GM12878 (cell line): ENCODE measurements around the gene ARMC9. TPM values are rescaled to one million over a fixed set of nuclear protein-coding genes. Genes with fewer than 3 reads are reported as not detected.

Source experiments
- CHD1 ChIP-seq: IDR thresholded peaks from 2 replicates; pipeline ENCODE4 v1.6.1; 2012; ENCODE audit warnings: low read depth, low read length, improper control_type of control experiment
- EGR1 ChIP-seq, 2 experiments: IDR thresholded peaks; 1 replicate in 1 of 2; 2 replicates in 1 of 2; pipeline ENCODE4 v1.6.1; 2011 to 2012; ENCODE audit warnings: low read depth in 2 of 2, low read length in 2 of 2, borderline replicate concordance in 1 of 2, mild to moderate bottlenecking in 1 of 2, moderate library complexity in 1 of 2
- GABPA ChIP-seq: IDR thresholded peaks from 2 replicates; pipeline ENCODE4 v1.6.1; 2014; ENCODE audit warnings: antibody characterized with exemption, low read depth, mild to moderate bottlenecking, inconsistent platforms
- NR2C1 ChIP-seq: fragments of 450-650 bp; IDR thresholded peaks from 2 replicates; pipeline ENCODE4 v1.6.1; 2017; ENCODE audit warnings: antibody characterized with exemption, mild to moderate bottlenecking, moderate library complexity
- polyA plus RNA-seq, 11 experiments: library from polyadenylated mRNA; depleted of rRNA in 4 of 11; unstranded in 6 of 11; stranded (reverse) in 5 of 11; fragments of >200 nt; fragmentation: Nextera tagmentation in 4 of 11; fragmentation: Illumina TruSeq in 1 of 11; extraction: Ambion mirVana in 4 of 11; extraction: Trizol in 1 of 11; gene quantifications; 1 replicate in 1 of 11; 2 replicates in 10 of 11; pipeline versions ENCODE4 v1.2.1 to v1.2.3, GENCODE V29; 2011 to 2016; ENCODE audit warnings: inconsistent platforms in 2 of 11, missing spikeins in 2 of 11, low read depth in 1 of 11
- total RNA-seq, 4 experiments: library from RNA; depleted of rRNA in 3 of 4; stranded (reverse); fragments of >200 nt in 3 of 4; fragmentation: Illumina TruSeq in 1 of 4; extraction: Trizol in 1 of 4; gene quantifications; 2 replicates each; pipeline versions ENCODE4 v1.2.1 to v1.2.3, GENCODE V29; 2013 to 2021
- TF ChIP-seq, protein P1 (sequence below): IDR thresholded peaks from 2 replicates; pipeline ENCODE4 v1.6.1; 2012; ENCODE audit warnings: mild to moderate bottlenecking, low read depth, low read length
- TF ChIP-seq, protein P2 (sequence below): fragments of 450-650 bp; IDR thresholded peaks from 2 replicates; pipeline ENCODE4 v1.6.1; 2014; ENCODE audit warnings: mild to moderate bottlenecking
- TF ChIP-seq, protein P3 (sequence below): fragments of 450-650 bp; IDR thresholded peaks from 2 replicates; pipeline ENCODE4 v1.6.1; 2016; ENCODE audit warnings: mild to moderate bottlenecking

ARMC9 gene
- total and polyA plus RNA-seq, 10 of the 15 experiments (the other 5 are each of a cell fraction or from before 2014, with no cell fraction given) = 3.8 to 21.8 (median 10.4) TPM

GRCh38 chr2:231351648-231352047 is 153.2 kb downstream of the ARMC9 start (continued):
- no peak for TF ChIP-seq NR2C1
- TF ChIP-seq, protein P1, sequence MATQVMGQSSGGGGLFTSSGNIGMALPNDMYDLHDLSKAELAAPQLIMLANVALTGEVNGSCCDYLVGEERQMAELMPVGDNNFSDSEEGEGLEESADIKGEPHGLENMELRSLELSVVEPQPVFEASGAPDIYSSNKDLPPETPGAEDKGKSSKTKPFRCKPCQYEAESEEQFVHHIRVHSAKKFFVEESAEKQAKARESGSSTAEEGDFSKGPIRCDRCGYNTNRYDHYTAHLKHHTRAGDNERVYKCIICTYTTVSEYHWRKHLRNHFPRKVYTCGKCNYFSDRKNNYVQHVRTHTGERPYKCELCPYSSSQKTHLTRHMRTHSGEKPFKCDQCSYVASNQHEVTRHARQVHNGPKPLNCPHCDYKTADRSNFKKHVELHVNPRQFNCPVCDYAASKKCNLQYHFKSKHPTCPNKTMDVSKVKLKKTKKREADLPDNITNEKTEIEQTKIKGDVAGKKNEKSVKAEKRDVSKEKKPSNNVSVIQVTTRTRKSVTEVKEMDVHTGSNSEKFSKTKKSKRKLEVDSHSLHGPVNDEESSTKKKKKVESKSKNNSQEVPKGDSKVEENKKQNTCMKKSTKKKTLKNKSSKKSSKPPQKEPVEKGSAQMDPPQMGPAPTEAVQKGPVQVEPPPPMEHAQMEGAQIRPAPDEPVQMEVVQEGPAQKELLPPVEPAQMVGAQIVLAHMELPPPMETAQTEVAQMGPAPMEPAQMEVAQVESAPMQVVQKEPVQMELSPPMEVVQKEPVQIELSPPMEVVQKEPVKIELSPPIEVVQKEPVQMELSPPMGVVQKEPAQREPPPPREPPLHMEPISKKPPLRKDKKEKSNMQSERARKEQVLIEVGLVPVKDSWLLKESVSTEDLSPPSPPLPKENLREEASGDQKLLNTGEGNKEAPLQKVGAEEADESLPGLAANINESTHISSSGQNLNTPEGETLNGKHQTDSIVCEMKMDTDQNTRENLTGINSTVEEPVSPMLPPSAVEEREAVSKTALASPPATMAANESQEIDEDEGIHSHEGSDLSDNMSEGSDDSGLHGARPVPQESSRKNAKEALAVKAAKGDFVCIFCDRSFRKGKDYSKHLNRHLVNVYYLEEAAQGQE = no peak
- TF ChIP-seq, protein P2, sequence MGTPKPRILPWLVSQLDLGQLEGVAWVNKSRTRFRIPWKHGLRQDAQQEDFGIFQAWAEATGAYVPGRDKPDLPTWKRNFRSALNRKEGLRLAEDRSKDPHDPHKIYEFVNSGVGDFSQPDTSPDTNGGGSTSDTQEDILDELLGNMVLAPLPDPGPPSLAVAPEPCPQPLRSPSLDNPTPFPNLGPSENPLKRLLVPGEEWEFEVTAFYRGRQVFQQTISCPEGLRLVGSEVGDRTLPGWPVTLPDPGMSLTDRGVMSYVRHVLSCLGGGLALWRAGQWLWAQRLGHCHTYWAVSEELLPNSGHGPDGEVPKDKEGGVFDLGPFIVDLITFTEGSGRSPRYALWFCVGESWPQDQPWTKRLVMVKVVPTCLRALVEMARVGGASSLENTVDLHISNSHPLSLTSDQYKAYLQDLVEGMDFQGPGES = no peak
- TF ChIP-seq EGR1 (IDR thresholded peaks at IDR 0.05; ENCODE audit: borderline replicate concordance in 1 of 2, low read depth in 2 of 2, low read length in 2 of 2) = no peak
- TF ChIP-seq GABPA = no peak
- no peak for TF ChIP-seq CHD1
- TF ChIP-seq, protein P3, sequence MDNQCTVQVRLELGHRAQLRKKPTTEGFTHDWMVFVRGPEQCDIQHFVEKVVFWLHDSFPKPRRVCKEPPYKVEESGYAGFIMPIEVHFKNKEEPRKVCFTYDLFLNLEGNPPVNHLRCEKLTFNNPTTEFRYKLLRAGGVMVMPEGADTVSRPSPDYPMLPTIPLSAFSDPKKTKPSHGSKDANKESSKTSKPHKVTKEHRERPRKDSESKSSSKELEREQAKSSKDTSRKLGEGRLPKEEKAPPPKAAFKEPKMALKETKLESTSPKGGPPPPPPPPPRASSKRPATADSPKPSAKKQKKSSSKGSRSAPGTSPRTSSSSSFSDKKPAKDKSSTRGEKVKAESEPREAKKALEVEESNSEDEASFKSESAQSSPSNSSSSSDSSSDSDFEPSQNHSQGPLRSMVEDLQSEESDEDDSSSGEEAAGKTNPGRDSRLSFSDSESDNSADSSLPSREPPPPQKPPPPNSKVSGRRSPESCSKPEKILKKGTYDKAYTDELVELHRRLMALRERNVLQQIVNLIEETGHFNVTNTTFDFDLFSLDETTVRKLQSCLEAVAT = no peak
